Measurements from ENCODE around the gene KRT72.

DNA sequence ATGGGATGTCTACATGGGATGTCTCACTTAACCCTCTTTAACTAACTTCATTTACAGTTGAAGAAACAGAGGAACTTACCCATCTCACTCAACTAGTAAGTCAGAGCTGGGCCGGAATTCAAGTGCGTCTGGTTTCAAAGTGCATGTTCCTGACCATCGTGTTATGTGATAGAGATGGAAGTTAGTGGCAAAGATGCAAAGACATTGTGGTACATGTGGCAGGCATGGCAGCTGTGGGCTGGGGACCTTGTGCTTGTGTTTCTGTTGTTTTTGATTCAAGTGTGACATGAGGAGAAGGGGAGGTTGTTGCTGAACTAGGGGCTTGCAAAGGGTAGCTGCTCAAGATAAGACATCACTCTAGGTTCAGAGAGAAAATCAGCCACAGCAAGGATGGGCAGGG, 25.3 kb downstream of the KRT72 start:
- TF ChIP-seq, protein P1, sequence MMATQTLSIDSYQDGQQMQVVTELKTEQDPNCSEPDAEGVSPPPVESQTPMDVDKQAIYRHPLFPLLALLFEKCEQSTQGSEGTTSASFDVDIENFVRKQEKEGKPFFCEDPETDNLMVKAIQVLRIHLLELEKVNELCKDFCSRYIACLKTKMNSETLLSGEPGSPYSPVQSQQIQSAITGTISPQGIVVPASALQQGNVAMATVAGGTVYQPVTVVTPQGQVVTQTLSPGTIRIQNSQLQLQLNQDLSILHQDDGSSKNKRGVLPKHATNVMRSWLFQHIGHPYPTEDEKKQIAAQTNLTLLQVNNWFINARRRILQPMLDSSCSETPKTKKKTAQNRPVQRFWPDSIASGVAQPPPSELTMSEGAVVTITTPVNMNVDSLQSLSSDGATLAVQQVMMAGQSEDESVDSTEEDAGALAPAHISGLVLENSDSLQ (IDR thresholded peaks at IDR 0.05) = no peak
- TF ChIP-seq FOXM1 (IDR thresholded peaks at IDR 0.05; ENCODE audit: borderline replicate concordance) (no peak), LEF1 (IDR thresholded peaks at IDR 0.05; ENCODE audit: borderline replicate concordance) (no peak), ZNF384 (IDR thresholded peaks at IDR 0.05) (no peak), BHLHE40 (IDR thresholded peaks at IDR 0.05; ENCODE audit: borderline replicate concordance) (no peak), FOXA1 (IDR thresholded peaks at IDR 0.05) (no peak), SUZ12 (IDR thresholded peaks at IDR 0.05) (no peak), SP1 (IDR thresholded peaks at IDR 0.05) (no peak), NFRKB (IDR thresholded peaks at IDR 0.05) (no peak)
